SK-N-MC (cell line): ENCODE results near the gene AK4.

ENCODE experiments used
- DNase-seq: peaks from one replicate; pipeline ENCODE4 v3.0.0-alpha.2; 2011; ENCODE audit warnings: low read depth, low spot score
- H3K27ac ChIP-seq: fragments of 200-600 bp; sonication (generic); 2 replicates; pipeline ENCODE4 v1.5.1; 2016; ENCODE audit warnings: mixed run types
- H3K36me3 ChIP-seq: fragments of 200-600 bp; sonication (generic); 2 replicates; pipeline ENCODE4 v1.6.1; 2017; ENCODE audit warnings: antibody characterized with exemption, low read length, mixed read lengths; ENCODE audit not compliant: insufficient read depth
- H3K4me3 ChIP-seq: fragments of 200-600 bp; sonication (generic); 2 replicates; pipeline ENCODE4 v1.5.1; 2016
- H3K9ac ChIP-seq: fragments of 200-600 bp; sonication (generic); 2 replicates; pipeline ENCODE4 v1.8.0; 2017; ENCODE audit warnings: mixed run types, mixed read lengths; ENCODE audit not compliant: insufficient read length
- H3K9me3 ChIP-seq: fragments of 200-600 bp; sonication (generic); 2 replicates; pipeline ENCODE4 v1.6.1; 2017; ENCODE audit warnings: low read depth, mild to moderate bottlenecking, antibody characterized with exemption, low read length, moderate library complexity, mixed read lengths
- EZH2 ChIP-seq: fragments of 200-600 bp; sonication (generic); IDR thresholded peaks from one replicate; pipeline ENCODE4 v1.6.1; 2017; ENCODE audit warnings: antibody characterized with exemption
- FOXP2 ChIP-seq: optimal IDR thresholded peaks from 2 replicates; pipeline ENCODE3; 2011; ENCODE audit warnings: mild to moderate bottlenecking, moderate library complexity; ENCODE audit not compliant: insufficient read depth; ENCODE audit errors: extremely low read length, control extremely low read depth
- POLR2AphosphoS5 ChIP-seq: IDR thresholded peaks from 2 replicates; pipeline ENCODE4 v1.6.1; 2012; ENCODE audit warnings: mild to moderate bottlenecking, low read depth, low read length, borderline replicate concordance

The AK4 gene

DNA sequence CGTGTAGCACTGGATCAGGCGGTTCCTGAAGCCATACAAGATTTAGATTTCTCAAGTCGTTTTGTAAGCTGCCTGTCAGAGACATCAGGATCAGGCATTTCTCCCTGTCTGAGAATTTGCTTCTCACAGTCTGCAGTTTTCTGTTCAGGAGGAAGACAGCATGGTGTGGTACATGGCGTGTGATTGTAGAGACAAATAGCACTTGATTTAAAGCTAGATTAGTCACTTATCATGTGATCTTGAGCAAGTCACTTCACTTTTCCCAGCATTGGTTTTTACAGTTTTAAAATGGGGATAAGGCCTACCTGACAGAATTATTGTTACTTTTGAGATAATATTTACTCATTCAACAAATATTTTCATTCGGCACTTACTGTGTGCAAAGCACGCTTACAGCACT is 63.3 kb downstream of the AK4 start:
- TF ChIP-seq FOXP2 (no peak), POLR2AphosphoS5 (no peak), EZH2 (no peak)
- H3K9ac ChIP-seq: no peak overlapping the region
- DNase-seq: no peak
- no peak overlapping the region for H3K4me3 ChIP-seq
- H3K27ac ChIP-seq: no peak overlapping the region
- no peaks in the 10 kb centered on the region; the same call in 1 of the 2 replicates for H3K9me3 ChIP-seq
- H3K36me3 ChIP-seq: no peaks in the 10 kb centered on the region

- H3K9ac ChIP-seq: no peak overlapping the region
- no peaks in the 10 kb centered on the region for H3K9me3 ChIP-seq
- no peak for DNase-seq
- no peak overlapping the region for H3K4me3 ChIP-seq
- no peak overlapping the region for H3K27ac ChIP-seq
- TF ChIP-seq FOXP2: no peak
- no peak for TF ChIP-seq EZH2
- TF ChIP-seq POLR2AphosphoS5: no peak
- H3K36me3 ChIP-seq: no peaks in the 10 kb centered on the region
Observed at GRCh38 chr1:65213271-65214023, 65.4 kb downstream of the AK4 start.

DNA sequence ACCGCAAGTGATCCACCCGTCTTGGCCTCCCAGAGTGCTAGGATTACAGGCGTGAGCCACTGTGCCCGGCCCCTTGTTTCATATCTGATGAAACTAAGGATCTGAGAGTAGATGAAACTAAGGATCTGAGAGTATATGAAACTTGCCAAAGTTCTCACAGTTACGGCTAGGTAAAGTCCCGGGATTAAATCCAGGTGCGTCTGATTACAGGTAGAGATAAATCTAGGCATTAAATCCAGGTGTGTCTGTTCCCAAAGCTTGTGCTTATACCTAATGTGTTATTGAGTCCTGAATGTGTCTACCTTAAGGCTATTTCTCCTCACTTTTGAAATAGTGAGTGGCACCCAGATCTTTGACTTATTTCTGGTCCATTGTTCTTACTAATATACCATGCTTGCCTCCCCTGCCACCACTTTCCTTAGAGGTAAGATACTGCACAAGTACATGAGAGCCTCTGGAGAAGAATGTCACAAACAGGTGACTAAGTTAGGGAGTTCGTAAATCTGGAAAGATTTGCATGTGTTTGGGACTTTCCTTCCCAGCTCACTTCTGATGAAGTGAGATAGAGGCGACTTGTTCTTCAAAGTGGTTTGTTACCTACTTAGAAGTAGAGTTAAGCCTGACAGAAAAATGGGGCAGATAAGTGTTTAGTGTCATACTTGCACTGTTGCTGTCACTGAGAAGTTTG is 66.5 kb downstream of the AK4 start:
- no peak for DNase-seq

DNA sequence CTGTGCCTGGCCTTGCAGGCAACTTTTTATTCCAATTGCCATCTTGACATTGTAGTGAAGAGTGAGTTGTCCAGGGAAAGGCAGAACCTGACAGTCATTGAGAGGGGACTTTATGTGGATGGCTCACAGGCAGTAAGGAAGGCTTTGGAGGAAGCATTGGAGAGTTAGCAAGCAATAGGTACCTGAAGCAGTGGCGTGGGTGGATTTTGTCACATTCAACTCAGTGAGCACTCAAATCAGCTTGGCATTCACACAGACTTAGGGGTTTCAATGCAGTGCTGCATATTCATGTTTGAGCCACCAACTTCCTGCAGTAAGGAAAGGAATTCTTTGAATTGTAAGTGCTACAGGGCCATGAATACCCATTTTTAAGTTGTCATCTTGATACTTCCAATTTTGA is 69.0 kb downstream of the AK4 start:
- H3K4me3 ChIP-seq: no peak overlapping the region
- no peak overlapping the region for H3K27ac ChIP-seq
- DNase-seq: no peak
- no peak overlapping the region for H3K9ac ChIP-seq
- H3K36me3 ChIP-seq: 0 out of 2 replicates have a peak, but pooled peaks cover 6% of the 10 kb centered on the region
- H3K9me3 ChIP-seq: no peaks in the 10 kb centered on the region
- TF ChIP-seq EZH2: no peak
- TF ChIP-seq POLR2AphosphoS5: no peak
- TF ChIP-seq FOXP2: no peak

More for the DNA sequence above, 66.5 kb downstream of the AK4 start:
- Histone ChIP-seq H3K9ac (no peak overlapping the region), H3K36me3 (no peaks in the 10 kb centered on the region), H3K9me3 (no peaks in the 10 kb centered on the region), H3K4me3 (no peak overlapping the region), H3K27ac (no peak overlapping the region)
- TF ChIP-seq EZH2 (no peak), POLR2AphosphoS5 (no peak), FOXP2 (no peak)

DNA sequence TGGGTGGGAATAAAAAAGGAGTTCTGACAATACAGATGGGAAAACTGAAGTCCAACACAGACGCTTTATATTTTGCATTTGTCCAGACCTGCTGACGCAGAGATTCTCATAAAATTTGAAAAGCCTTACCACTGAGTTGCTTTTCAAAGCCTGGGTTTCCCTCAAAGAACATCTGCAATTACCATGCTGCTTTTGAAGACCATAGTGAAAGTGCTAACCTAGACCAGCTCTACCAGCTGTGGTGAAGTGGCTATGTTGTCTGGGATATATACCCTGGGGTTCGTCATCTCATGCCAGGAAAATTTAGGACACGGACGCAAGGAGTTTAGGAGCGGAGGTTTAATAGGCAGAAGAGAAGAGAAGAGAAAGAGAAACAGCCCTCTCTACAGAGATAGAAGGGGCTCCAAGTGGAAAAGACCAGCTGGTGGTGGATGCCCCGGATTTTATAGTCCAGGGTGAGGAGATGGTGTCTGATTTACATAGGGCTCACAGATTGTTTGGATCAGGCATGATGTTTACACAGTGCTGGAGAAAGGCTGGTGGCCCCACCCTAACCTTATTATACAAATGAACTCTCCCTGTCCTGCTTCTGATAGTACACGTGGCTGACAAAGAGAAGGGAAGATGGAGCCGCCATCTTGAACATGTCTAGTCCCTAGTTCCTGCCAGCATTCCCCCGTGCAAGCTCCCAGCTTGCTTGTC is 73.8 kb downstream of the AK4 start:
- TF ChIP-seq POLR2AphosphoS5: no peak
- H3K27ac ChIP-seq: no peak overlapping the region
- H3K9me3 ChIP-seq: no peaks in the 10 kb centered on the region
- no peak for DNase-seq
- no peak overlapping the region for H3K4me3 ChIP-seq
- H3K36me3 ChIP-seq: 0 out of 2 replicates have a peak, but pooled peaks cover 6% of the 10 kb centered on the region
- H3K9ac ChIP-seq: no peak overlapping the region

DNA sequence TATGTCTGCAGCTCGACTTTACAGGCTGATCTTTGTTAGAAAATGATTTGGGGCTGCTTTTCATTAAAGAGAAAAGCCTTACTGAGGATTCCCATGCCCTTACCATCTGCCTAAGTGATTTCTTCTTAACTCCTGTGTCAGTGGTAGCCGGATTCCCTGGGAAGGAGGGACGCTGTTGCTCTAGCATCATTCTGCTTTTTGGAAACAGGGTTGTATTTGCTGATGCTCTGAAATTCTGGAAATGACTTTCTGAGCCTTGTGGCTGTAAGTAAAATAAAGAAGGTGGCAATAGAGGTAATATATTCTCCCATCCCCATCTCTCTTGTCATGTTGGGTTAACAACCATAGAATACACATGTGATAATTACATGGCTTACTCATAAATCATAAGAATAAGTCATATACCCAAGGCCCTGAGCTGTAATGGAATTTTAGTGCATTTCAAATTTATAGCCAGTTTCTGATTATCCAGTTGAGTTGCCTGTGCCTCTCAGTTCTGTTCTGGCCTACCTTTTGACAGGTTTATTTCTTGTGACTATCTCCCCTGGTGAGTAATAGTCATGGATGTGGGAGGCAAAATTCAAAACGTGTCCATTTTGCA is 74.4 kb downstream of the AK4 start:
- no peak overlapping the region for H3K9ac ChIP-seq
- H3K27ac ChIP-seq: no peak overlapping the region
- no peak for DNase-seq
- H3K9me3 ChIP-seq: no peaks in the 10 kb centered on the region
- TF ChIP-seq EZH2 (no peak), FOXP2 (no peak), POLR2AphosphoS5 (no peak)
- H3K36me3 ChIP-seq: 0 out of 2 replicates have a peak, but pooled peaks cover 6% of the 10 kb centered on the region
- no peak overlapping the region for H3K4me3 ChIP-seq

DNA sequence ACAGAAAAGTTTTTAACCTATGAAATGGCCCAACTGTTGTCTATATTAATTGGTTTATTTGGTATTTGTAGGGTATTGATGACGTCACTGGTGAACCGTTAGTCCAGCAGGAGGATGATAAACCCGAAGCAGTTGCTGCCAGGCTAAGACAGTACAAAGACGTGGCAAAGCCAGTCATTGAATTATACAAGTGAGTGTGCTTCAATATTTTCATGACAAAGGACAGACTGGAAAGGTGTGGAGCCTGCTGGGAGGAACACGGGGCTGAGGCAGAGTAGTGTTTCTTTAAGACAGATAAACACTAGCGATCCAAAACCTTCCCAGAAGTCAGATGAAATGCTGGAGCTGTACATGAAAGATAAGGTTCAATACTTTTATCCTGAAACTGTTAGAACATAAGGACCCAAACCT is 76.7 kb downstream of the AK4 start:
- TF ChIP-seq FOXP2: no peak
- DNase-seq: no peak
- Histone ChIP-seq H3K27ac (no peak overlapping the region), H3K4me3 (no peak overlapping the region), H3K36me3 (0 out of 2 replicates have a peak, but pooled peaks cover 5% of the 10 kb centered on the region), H3K9me3 (no peaks in the 10 kb centered on the region), H3K9ac (no peak overlapping the region)

DNA sequence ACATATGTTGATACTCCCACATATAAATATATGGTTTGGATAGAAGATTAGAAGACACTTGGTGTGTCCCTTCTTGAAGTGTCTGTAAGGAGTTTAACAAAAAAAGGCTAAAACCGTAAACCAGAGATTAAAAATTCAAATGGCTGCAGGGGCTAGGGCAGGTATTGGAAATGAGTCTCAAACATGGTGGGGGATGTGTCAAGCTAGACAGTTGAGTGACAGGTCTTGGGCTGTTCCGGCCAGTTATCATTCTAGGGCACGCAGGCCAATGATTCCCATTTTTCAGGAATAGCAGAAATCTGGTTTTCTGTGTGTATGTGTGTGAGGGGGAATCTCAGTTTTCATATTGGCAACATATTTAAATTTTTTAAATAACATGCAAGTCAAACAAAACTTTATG is 77.2 kb downstream of the AK4 start:
- H3K36me3 ChIP-seq: 0 out of 2 replicates have a peak, but pooled peaks cover under 1% of the 10 kb centered on the region
- DNase-seq: no peak
- H3K4me3 ChIP-seq: no peak overlapping the region
- no peaks in the 10 kb centered on the region for H3K9me3 ChIP-seq
- TF ChIP-seq POLR2AphosphoS5 (no peak), FOXP2 (no peak), EZH2 (no peak)
- no peak overlapping the region for H3K27ac ChIP-seq
- no peak overlapping the region for H3K9ac ChIP-seq
